Embryonic facial prominence (tissue), 1 donor: ENCODE results near the gene SHPK.

Source experiments
- DNase-seq: peaks from one replicate; pipeline ENCODE4 v3.0.0-alpha.2; 2016; ENCODE audit errors: extremely low spot score

The SHPK gene

GRCh38 chr17:3659541-3660111 lies 23.6 kb upstream of the SHPK start:
- DNase-seq, result no peak

- DNase-seq, result no peak
Measured at GRCh38 chr17:3658784-3659449, 22.9 kb upstream of the SHPK start.

- no peak for DNase-seq
Measured at GRCh38 chr17:3657874-3658783, 22.1 kb upstream of the SHPK start.

GRCh38 chr17:3657588-3657869 lies 21.5 kb upstream of the SHPK start:
- DNase-seq, result no peak

GRCh38 chr17:3656755-3657587 lies 20.9 kb upstream of the SHPK start:
- no peak for DNase-seq

GRCh38 chr17:3656353-3656752 lies 20.3 kb upstream of the SHPK start:
- no peak for DNase-seq

GRCh38 chr17:3655766-3656165 lies 19.7 kb upstream of the SHPK start:
- DNase-seq, result no peak

GRCh38 chr17:3647769-3648555 lies 11.9 kb upstream of the SHPK start:
- no peak for DNase-seq

GRCh38 chr17:3647251-3647650 lies 11.2 kb upstream of the SHPK start:
- no peak for DNase-seq

GRCh38 chr17:3645310-3645709 lies 9.3 kb upstream of the SHPK start:
- no peak for DNase-seq

GRCh38 chr17:3643889-3644349 lies 7.9 kb upstream of the SHPK start:
- no peak for DNase-seq

- DNase-seq, result no peak
Measured at GRCh38 chr17:3641717-3642486, 5.9 kb upstream of the SHPK start.

- DNase-seq, result no peak
Measured at GRCh38 chr17:3641014-3641413, 5.0 kb upstream of the SHPK start.

GRCh38 chr17:3639981-3640596 lies 4.0 kb upstream of the SHPK start:
- DNase-seq, result no peak

- no peak for DNase-seq
Measured at GRCh38 chr17:3636908-3637373, 891 bp upstream of the SHPK start.

- no peak for DNase-seq
Measured at GRCh38 chr17:3635474-3636153, 436 bp downstream of the SHPK start.

- DNase-seq, result no peak
Measured at GRCh38 chr17:3632287-3632686, 3.8 kb downstream of the SHPK start.

- no peak for DNase-seq
Measured at GRCh38 chr17:3630781-3631180, 5.3 kb downstream of the SHPK start.

- DNase-seq, result no peak
Measured at GRCh38 chr17:3627769-3628167, 8.3 kb downstream of the SHPK start.
